ENCODE data around the gene ZNF473.

The ZNF473 gene

DNA sequence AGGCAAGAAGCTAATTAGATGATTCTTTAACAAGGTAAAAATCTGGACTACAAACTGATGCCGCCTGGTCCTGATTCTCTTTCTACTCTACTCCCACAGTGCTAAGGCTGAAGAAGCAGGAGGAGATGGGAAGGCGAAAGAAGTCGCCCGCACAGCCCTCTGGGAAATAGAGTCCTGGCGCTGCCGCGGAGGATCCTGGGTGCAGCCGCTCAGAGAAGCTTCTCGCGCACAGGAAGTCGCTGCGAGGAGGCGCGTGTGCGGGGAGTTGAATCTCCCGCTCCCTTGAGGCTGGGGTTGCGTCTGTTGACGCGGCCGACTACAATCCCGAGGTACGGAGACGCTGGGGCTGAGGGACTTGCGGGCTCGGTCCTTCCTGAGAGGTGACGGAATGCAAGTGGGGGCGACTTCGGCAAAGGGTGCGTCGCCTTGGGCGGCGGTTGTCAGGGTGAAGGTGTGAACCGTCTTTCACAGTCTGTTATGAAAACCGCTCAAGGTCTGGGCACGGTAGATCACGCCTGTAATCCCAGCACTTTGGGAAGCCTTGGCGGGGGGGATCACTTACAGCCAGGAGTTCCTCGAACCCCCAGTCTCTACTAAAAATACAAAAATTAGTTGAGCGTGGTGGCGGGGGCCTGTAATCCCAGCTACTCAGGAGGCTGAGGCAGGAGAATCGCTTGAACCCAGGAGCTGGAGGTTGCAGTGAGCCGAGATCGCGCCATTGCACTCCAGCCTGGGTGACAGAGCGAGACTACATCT lies at the start of gene ZNF473:
Gene ZNF473, plus strand, starts transcription at position 212 of the 756 bp plus-strand sequence. CDS start 5,078 bp downstream, outside the sequence.
- DNase-seq (ENCODE audit: low read depth in 2 of 3, low spot score in 1 of 3) = peak; percentile 86 to 88 (median 86)

DNA sequence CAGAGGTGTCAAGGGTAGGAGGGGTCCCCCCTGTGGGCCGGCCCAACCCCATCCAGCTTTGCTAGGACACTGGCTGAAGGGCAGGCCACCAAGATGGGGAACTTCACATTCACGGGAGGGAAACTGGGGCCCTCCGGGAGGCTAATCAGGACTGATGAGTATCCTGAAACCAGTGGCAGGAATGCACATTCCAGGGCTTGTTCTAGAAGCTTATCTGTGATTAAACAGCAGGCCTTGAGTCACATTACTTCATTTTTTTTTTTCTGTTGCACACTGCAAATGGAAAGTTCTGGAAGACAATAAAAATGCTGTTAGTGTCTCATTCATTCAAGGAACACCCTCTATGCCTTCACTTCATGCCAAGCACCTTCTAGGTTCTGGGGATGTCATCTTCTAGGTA lies 49.3 kb upstream of the ZNF473 start:
- DNase-seq (ENCODE audit: low read depth in 2 of 3, low spot score in 1 of 3) = no peak

DNA sequence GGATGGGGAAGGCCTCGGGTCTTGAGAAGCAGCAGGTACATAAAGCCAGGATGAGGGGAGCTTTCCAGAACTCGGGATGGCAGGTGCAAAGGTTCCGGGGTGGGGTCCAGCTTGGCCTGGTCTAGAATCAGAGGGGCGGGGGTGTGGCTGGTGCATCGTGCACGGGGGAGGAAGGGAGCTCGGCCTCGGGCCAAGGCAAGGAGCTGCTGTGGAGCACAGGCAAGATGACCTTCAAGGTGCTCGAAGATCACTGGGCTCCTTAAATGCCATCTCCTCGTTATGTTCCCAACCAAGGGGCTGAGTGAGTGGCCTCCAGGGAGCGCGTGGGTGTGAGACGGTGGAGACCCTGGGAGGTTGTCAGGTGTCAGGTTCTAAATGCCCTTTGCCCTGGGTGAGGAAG lies 48.7 kb upstream of the ZNF473 start:
- DNase-seq (ENCODE audit: low read depth in 2 of 3, low spot score in 1 of 3) = no peak

DNA sequence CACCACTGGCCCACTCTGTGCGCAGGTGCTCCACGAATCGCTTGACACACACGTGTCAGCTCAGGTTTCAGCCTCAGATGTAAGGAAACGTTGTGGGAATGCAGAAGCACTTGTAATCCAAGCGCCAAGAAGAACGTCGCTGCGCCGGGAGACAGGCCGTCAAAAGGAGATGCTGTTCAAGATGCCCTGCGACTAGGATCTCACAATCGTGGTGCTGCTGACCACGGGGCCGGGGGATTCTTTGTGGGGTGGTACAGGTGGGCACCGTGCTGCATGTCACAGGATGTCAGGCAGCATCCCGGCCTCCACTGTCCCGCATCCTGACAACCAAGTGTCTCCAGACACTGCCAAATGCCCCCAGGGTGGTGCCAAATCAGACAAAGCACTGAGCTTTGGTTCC lies 47.9 kb upstream of the ZNF473 start:
- no peak for DNase-seq (ENCODE audit: low read depth in 2 of 3, low spot score in 1 of 3)

DNA sequence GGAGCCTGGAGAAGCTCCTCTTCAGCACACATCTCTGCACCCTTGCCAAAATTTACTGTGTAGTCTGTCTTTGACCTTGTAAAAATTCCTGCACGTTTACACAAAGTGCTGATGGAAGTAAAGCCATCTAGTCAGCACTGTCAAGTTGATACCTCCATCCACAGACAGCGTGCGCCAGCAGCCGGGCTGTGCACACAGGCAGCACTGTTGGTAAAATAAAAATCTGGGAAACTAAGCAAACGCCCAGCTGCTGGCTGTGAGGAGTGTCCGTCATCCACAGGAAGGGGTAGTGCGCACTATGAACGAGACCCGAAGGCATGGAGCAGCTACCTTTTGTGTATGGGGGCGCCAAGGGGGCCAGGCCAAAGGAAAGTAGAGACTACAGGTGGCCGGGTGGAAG lies 47.5 kb upstream of the ZNF473 start:
- no peak for DNase-seq (ENCODE audit: low read depth in 2 of 3, low spot score in 1 of 3)

DNA sequence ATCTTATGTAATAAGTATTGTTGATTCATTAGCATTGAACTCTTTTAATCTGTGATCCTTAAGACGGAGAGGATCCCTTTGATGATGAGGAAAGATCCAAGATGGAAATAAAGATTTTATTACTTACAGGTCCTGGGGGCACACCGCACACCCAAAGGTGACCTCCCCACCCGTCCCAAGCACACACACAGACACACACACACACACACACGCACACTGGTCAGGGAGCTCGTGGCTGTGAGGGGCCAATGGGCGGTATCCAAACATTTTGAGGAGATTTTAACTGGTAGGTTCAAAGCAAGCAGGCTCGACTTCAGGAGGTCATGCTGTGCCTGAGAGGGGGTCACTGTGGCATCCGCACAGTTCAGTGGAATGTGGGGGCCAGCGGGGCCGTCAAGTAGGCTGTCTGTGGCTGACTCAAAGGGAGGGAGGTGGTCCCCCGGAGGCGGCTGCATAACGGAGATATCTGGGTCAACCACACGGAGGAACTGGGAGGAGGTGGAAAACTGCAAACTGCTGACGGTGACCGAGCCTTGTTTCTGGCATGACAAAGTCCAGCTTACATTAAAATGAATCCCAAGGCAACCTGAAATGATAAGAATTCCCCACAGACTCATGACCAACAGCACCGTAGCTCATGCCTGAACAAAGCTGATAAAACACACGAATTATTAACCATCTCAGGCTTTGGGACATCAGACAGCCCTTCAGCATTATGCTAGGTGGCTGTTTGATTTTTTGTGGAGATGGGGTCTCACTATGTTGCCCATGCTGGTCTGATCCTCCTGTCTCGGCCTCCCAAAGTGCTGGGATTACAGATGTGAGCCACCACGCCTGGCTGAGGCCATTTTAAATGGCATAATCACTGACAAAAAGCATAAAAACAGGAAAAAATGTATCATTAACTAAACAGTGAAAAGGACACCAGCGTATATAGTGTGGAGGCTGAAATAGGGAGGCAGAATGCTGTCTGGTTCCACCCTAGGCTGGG lies 43.9 kb upstream of the ZNF473 start:
- no peak for DNase-seq (ENCODE audit: low read depth in 2 of 3, low spot score in 1 of 3)

DNA sequence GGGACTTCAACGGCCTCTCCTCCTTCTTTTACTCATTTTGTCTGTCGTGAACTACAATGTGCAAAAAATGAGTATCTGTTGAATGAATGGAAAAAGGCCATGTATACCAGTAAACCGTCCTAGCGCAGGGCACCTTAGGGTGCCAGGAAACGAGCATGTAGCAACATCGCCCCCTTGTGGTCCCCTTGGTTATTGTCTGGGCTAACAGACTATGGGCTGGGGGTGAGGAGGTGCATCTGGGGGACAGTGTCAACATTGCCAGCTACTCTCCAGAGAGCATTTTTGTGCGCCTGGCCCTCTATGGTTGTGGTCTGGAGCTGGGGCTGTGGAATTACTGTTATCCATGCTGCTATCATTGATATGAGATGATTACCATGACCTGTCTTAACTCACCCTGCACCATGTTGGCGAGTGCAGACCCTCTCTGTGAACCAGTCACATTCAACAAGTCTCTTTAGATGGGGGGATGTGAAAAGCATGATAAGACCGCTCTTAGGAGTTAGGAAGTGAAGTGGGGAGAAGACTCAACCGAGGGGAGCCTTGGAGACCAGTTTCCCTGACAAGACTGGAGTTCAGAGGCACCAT lies 42.1 kb upstream of the ZNF473 start:
- DNase-seq (ENCODE audit: low read depth in 2 of 3, low spot score in 1 of 3) = peak; percentile 59 to 85 (median 74)

DNA sequence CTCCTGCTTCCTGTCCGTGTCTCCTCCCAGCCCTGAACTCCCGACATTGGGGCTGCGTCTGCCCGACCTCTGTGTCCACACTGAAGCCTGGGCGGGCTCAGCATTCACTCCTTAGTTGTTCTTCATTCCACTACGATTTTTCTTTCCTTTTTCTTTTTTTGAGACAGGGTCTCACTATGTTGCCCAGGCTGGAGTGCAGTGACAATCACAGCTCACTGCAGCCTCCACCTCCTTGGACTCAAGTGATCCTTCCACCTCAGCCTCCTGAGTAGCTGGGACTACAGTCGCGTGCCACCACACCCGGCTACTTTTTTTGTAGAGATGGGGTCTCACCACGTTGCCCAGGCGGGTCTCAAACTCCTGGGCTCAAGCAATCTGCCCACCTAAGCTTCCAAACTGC lies 41.3 kb upstream of the ZNF473 start:
- DNase-seq (ENCODE audit: low read depth in 2 of 3, low spot score in 1 of 3) = no peak

DNA sequence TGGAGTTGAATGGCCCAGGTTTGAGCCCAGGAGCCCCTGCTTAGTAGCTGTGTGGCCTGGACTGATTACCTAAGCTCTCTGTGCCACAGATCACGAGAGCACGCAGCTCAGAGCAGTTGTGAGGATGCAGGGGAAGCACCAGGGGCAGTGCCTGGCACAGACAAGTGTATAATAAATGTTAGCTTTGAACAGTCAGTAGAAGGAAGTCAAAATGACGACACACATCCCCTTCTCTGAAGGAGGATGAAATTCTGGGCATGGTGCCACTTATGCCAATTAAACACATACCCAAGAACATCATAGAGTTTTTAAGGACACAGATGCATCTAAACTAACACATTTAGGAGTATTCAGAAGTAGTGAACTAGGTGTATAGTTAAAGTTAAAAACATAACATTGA lies 39.9 kb upstream of the ZNF473 start:
- DNase-seq (ENCODE audit: low read depth in 2 of 3, low spot score in 1 of 3) = no peak

DNA sequence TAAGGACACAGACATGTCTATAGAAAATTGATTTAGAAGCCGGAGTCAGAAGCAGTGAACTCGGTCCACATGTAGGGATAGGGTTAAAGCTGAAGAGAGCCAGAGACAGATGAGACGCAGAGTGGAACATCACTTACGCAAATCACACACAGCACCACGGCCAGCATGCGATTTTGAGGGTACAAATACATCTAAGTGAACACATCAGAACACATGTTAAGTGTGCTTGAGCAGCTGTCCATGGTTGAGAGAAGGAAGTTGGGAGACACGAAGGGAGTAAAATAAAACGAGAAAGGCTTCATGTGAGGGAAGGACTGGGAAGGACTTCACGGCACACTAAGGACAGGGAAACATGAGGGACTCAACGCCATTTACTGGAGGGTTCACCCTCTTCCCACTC lies 39.5 kb upstream of the ZNF473 start:
- no peak for DNase-seq (ENCODE audit: low read depth in 2 of 3, low spot score in 1 of 3)

DNA sequence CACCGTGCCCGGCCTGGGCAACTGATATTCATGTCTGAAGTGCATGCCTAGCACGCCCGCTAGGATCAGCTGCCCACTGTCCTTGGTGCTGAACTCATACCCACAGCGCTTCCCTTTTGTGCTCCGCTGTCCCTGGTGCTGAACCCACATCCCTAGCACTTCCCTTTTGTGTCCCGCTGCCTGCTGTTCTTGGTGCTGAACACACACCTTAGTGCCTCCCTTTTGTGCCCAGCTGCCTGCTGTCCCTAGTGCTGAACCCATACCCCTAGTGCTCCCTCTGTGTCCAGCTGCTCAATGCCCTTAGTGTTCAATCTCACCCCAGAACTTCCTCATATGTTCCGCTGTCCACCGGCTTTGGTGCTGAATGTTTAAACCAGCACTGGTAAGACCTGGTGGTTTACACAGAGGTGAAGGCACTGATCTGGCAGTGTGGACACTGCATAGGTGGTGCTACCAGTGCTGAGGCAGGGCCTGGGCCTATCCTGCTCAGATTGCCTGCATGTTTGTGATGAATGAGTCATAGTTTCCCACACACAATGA lies 38.6 kb upstream of the ZNF473 start:
- peak; percentile 66 to 78 (median 77) for DNase-seq (ENCODE audit: low read depth in 2 of 3, low spot score in 1 of 3)

DNA sequence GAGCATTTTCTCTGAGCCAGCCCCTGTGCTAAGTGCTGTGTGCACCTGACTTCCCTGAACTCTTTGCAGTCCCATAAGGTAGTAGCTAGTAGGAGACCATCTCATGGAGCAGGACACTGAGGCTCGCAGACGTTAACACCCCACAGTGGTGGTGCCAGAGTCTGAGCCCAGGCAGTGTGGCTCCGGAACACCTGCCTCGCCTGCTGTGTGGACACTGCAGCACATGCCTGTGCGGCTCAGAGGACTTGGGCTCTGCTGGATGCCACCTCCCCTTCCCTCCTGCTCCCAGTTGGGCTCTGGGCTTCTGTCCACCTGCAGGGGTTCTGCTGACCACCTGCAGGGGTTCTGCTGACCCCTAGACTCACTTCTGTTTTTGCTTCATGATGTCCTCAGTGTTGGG lies 37.8 kb upstream of the ZNF473 start:
- no peak for DNase-seq (ENCODE audit: low read depth in 2 of 3, low spot score in 1 of 3)

DNA sequence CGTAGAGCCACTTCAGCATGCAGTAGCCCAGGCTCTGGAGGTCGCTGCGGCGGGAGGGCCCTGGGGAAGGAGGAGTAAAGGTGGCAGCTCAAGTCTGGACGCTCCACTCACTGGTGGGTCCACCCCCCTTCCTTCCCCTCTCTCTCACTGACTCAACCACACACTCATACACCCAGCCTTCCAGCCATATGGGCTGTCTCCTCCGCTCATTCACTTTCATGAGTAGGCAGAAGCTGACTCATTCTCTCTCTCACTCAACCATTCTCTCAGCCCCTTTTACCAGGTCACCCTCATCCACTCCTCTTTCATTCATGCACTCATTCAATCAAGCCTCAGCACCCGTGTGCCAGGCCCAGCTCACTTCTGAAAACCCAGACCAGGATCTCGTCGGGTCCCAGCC lies 37.4 kb upstream of the ZNF473 start:
- peak in 2 of 3 donors; percentile 10 to 23 for DNase-seq (ENCODE audit: low read depth in 2 of 3, low spot score in 1 of 3)

DNA sequence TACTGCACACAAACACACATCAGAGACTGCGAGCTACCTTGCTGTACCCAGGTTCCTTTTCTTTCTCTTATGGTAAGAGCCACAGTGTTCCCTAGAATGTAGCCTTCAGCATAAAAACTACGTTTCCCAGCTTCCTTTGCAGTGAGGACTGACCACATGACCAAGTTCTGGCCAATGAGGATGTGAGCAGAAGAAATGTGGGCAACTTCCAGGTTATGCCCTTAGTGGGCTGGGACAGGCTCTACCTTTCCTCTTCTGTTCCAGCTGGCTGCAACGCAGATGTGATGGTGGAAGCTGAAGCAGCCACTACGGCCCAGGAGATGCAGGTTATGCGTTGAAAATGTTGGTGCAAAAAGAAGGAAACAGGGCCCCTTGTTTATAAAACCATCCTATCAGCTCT lies 28.1 kb upstream of the ZNF473 start:
- no peak for DNase-seq (ENCODE audit: low read depth in 2 of 3, low spot score in 1 of 3)

DNA sequence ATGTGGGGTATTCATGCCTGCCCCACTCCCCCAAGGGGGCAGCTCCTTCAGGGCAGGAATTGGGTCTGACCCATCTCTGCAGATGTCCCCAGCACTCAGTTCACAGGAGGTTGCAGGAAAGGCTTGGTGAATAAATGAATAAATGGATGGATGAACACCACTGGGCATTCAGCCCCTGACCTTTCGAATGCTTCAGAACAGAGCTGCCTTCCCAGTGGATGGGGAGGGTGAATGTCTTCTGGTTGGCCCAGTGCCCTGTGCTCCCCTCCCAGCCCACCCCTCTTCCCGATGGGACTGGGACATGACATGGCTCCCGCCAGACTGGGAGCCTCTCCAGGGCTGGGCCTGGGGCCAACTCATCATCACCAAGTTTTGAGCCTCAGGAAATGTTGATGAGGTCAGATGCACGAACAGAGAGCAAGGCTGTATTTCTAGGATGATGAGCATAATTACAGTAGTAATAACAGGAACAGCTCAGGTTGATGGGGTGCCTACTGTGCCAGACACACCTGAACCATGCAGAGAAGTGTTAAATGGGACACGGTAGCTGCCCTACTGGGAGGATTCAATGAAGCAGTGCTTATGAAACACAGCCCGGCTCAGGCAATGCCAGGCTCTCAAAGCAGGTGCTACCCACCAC lies 26.3 kb upstream of the ZNF473 start:
- DNase-seq (ENCODE audit: low read depth in 2 of 3, low spot score in 1 of 3) = no peak

DNA sequence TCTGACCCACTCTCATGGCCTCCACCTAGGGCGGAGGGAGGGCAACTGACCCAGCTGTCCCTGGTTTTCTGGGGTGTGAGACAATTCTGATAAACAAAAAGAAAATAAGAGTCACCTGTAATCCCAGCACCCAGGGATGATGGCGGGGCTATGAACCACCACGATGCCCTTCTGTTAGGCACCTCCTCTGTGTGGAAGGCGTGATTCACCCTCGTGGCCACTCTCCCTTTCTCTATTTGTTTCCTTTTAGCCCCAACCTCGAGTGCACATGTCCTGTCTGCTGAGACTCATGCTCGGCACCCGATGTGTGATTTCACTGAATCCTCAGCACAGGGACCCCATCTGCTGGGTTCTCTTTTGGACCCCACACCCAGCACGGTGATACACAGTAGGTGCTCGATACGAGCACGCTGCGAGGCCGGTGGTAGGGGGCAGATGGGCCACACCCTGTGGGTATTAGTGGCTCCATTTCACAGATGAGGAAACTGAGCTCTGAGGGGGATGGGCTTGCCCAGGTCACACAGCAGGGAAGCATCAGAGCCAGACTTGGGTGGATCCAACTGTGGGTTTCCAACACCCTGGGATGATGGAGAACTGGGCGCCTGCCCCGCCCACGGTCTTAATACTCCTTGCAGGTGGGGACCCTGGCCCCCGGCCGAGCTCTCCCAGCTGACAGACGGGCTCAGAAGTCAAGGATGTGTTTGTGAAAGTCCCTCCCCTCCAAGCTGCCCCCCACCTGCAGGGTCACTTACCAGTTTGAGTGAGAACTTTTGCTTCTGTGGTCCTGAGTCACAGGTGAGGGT lies 25.6 kb upstream of the ZNF473 start:
- no peak for DNase-seq (ENCODE audit: low read depth in 2 of 3, low spot score in 1 of 3)

DNA sequence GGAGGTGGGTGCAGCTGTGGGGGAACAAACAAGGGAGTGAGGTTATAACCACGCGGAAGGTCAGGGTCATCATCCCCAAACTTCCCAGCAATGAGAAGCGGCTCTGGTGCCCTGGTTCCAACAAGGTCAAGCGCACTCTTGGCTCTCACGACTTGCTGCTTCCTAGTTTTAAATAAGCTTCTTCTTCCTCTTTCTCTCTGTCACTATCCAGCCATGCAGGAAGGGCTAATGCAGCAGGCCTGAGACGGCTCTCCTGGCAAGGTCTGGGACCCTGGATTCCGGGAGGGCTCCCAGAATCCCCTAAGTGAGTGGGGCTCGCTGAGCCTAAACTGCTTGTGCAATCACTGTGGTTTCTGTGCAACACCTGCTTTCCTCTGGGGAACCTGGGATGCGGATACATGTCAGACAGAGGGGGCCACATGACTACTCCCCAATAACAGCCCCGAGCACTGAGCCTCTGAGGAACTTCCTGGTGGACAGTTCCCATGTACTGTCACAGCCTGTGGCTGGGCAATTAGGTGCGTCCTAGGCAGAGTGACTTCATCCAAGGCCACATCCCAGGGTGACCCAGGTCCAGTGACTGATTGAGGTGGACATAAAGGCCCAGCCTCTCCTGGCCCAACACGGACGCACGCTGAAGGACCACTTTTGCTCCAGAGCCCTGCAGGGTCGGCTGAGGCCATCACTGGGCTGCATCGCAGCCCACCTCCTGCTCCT lies 24.8 kb upstream of the ZNF473 start:
- DNase-seq (ENCODE audit: low read depth in 2 of 3, low spot score in 1 of 3) = no peak

DNA sequence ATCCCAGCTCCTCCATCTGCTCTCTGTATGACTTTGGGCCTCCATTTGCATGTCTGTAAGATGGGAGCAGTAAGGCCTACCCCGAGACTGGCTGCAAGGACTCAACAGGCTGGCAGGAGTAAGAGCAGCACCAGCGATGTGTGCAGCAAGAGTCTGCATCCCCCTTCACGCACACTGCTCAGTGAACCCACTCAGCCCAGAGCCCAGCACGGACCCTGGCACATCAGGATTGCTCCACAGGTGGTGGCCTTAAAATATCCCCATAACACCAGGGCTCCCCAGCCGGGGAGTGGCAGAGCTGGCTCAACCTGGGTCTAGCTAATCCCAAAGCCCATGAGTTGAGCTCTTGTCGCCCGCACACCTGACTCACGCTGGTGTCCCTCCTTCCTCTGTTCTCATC lies 24.0 kb upstream of the ZNF473 start:
- DNase-seq (ENCODE audit: low read depth in 2 of 3, low spot score in 1 of 3) = no peak

DNA sequence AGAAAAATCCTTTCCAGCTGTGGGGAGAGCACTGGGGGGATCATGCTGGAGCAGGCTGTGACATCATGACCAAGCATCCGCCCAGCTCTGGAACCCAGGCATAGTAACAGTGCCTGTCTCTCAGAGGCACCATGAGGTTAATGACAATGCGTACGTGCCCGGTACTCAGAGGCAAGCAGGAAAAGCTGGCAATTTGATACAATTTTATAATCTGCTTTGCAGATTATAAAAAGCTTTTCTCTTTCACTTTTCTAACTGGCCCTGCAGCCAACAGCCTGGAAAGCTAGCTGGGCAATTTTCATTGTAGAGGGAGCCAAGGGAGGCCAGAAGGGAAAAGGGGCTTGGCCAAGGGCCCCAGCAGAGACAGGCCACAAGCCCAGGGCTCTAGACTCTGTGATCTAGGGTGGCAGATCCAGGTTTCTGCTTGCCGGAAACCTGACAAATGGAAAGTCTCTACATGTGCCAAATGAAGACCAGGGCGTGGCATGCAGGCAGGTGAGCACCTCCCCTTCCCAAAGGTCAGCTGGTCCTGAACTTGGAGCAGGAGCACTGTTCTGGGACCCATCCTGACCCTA lies 23.3 kb upstream of the ZNF473 start:
- no peak for DNase-seq (ENCODE audit: low read depth in 2 of 3, low spot score in 1 of 3)

Data from stimulated activated CD4-positive, alpha-beta T cell treated with anti-CD3 and anti-CD28 coated beads, Interleukin-12 subunit alpha, Interleukin-12 subunit beta, amount 100 ng/mL, for 48 hours (primary cell).